OCI-M2 (cell line): ENCODE data around the gene MSI2.

Source experiments
- DNase-seq: peaks from one replicate; lab custom pipeline; 2025; ENCODE audit not compliant: unreplicated experiment; lab: John Stamatoyannopoulos, UW

The MSI2 gene

GRCh38 chr17:57432507-57433277, 176.4 kb downstream of the MSI2 start:
- DNase-seq = no peak

- DNase-seq = no peak
Measured at GRCh38 chr17:57433452-57433851, 177.1 kb downstream of the MSI2 start.

GRCh38 chr17:57434361-57434760, 178.0 kb downstream of the MSI2 start:
- no peak for DNase-seq

GRCh38 chr17:57436565-57436964, 180.2 kb downstream of the MSI2 start:
- no peak for DNase-seq

GRCh38 chr17:57438066-57438731, 181.9 kb downstream of the MSI2 start:
- DNase-seq = no peak

GRCh38 chr17:57439651-57440050, 183.3 kb downstream of the MSI2 start:
- DNase-seq = no peak

GRCh38 chr17:57440522-57441269, 184.4 kb downstream of the MSI2 start:
- DNase-seq = no peak

- DNase-seq = no peak
Measured at GRCh38 chr17:57441270-57441600, 184.9 kb downstream of the MSI2 start.

GRCh38 chr17:57442401-57442823, 186.1 kb downstream of the MSI2 start:
- DNase-seq = no peak

- DNase-seq = no peak
Measured at GRCh38 chr17:57442914-57443571, 186.7 kb downstream of the MSI2 start.

- DNase-seq = no peak
Measured at GRCh38 chr17:57443781-57444180, 187.5 kb downstream of the MSI2 start.

- DNase-seq = no peak
Measured at GRCh38 chr17:57444682-57445450, 188.5 kb downstream of the MSI2 start.

- DNase-seq = no peak
Measured at GRCh38 chr17:57445772-57446472, 189.6 kb downstream of the MSI2 start.

- no peak for DNase-seq
Measured at GRCh38 chr17:57447357-57447989, 191.2 kb downstream of the MSI2 start.

GRCh38 chr17:57447990-57448758, 191.9 kb downstream of the MSI2 start:
- no peak for DNase-seq

GRCh38 chr17:57448759-57449283, 192.5 kb downstream of the MSI2 start:
- DNase-seq = no peak

- no peak for DNase-seq
Measured at GRCh38 chr17:57451191-57451590, 194.9 kb downstream of the MSI2 start.

GRCh38 chr17:57451643-57452042, 195.3 kb downstream of the MSI2 start:
- DNase-seq = no peak
